Calu3 (cell line): ENCODE measurements around the gene DET1. TPM values are rescaled to one million over a fixed set of nuclear protein-coding genes. Genes with fewer than 3 reads are reported as not detected.

Experiments
- BruUV-seq: library from RNA; stranded (reverse); fragments of 400-500 nt; replicated peaks from 2 replicates; lab custom pipeline; 2021; lab: Mats Ljungman, UMichigan
- CTCF ChIA-PET: fragments of 300-600 bp; sonication (Branson Sonifier 250); formaldehyde crosslinking; loops from one replicate; lab custom pipeline; 2022; ENCODE audit warnings: antibody characterized with exemption; lab: Charles Lee
- DNase-seq: peaks from one replicate; pipeline ENCODE4 v3.0.0; 2022
- H3K27ac Mint-ChIP-seq: one replicate; pipeline ENCODE4 v1.8.0; 2022; ENCODE audit warnings: mixed read lengths; ENCODE audit not compliant: unreplicated experiment
- H3K27me3 Mint-ChIP-seq: one replicate; pipeline ENCODE4 v1.8.0; 2022; ENCODE audit warnings: mixed read lengths; ENCODE audit not compliant: unreplicated experiment
- H3K36me3 Mint-ChIP-seq: one replicate; pipeline ENCODE4 v1.8.0; 2022; ENCODE audit warnings: mild to moderate bottlenecking, moderate library complexity, mixed read lengths; ENCODE audit not compliant: insufficient read depth, unreplicated experiment
- H3K4me1 Mint-ChIP-seq: one replicate; pipeline ENCODE4 v1.8.0; 2022; ENCODE audit warnings: mild to moderate bottlenecking, low read depth, mixed read lengths; ENCODE audit not compliant: unreplicated experiment
- H3K4me3 Mint-ChIP-seq: one replicate; pipeline ENCODE4 v1.8.0; 2022; ENCODE audit warnings: mild to moderate bottlenecking, low read depth, moderate library complexity, mixed read lengths; ENCODE audit not compliant: unreplicated experiment
- H3K9me3 Mint-ChIP-seq: one replicate; pipeline ENCODE4 v1.8.0; 2022; ENCODE audit warnings: low read depth, mixed read lengths; ENCODE audit not compliant: unreplicated experiment
- CTCF ChIP-seq: fragments of 200-600 bp; IDR thresholded peaks from one replicate; pipeline ENCODE4 v1.8.0; 2022; ENCODE audit warnings: antibody characterized with exemption; ENCODE audit not compliant: unreplicated experiment
- intact Hi-C: fragments of 100-400 bp; cut with micrococcal nuclease; formaldehyde crosslinking; loops from one replicate; pipeline ENCODE4 v1.10.0; 2022; ENCODE audit not compliant: unreplicated experiment
- total RNA-seq: library from RNA; stranded (reverse); gene quantifications from 2 replicates; pipeline ENCODE4 v1.2.3, GENCODE V29; 2022

DET1 gene
- total RNA-seq, 1 experiment from 2014 or later: 4.2 TPM

- H3K27ac Mint-ChIP-seq: no peak overlapping the region
- no peaks in the 10 kb centered on the region for H3K27me3 Mint-ChIP-seq
- no peaks in the 10 kb centered on the region for H3K9me3 Mint-ChIP-seq
- no peak for TF ChIP-seq CTCF
- no peaks in the 10 kb centered on the region for H3K36me3 Mint-ChIP-seq
- CTCF ChIA-PET: interaction anchor here (0.5 kb wide), 1 partner anchor 207 kb away, joined by 4 read pairs; no protein-coding TSS in a partner anchor
- DNase-seq: no peak
- intact Hi-C loops: no loop called here
- BruUV-seq: no TSS peak
- H3K4me3 Mint-ChIP-seq: no peak overlapping the region
- no peaks in the 10 kb centered on the region for H3K4me1 Mint-ChIP-seq
These were observed 35.3 kb downstream of the DET1 start for GRCh38 chr15:88511161-88511560.

- Mint-ChIP-seq H3K4me3 (no peak overlapping the region), H3K27me3 (no peaks in the 10 kb centered on the region), H3K36me3 (no peaks in the 10 kb centered on the region), H3K4me1 (no peaks in the 10 kb centered on the region), H3K27ac (no peak overlapping the region), H3K9me3 (no peaks in the 10 kb centered on the region)
- CTCF ChIA-PET: no interaction called here
- no peak for DNase-seq
- TF ChIP-seq CTCF: no peak
- no TSS peak for BruUV-seq
- intact Hi-C loops: no loop called here
These were observed 36.5 kb downstream of the DET1 start for GRCh38 chr15:88509964-88510363.

GRCh38 chr15:88509321-88509720 lies 37.2 kb downstream of the DET1 start:
- Mint-ChIP-seq H3K9me3 (no peaks in the 10 kb centered on the region), H3K27ac (no peak overlapping the region), H3K36me3 (no peaks in the 10 kb centered on the region), H3K4me3 (no peak overlapping the region), H3K4me1 (no peaks in the 10 kb centered on the region), H3K27me3 (no peaks in the 10 kb centered on the region)
- no peak for DNase-seq
- TF ChIP-seq CTCF: no peak
- intact Hi-C loops: no loop called here
- CTCF ChIA-PET: interaction anchor here (0.6 kb wide), 1 partner anchor 85 kb away, joined by 9 read pairs; no protein-coding TSS in a partner anchor
- BruUV-seq: no TSS peak

GRCh38 chr15:88506628-88507027 lies 39.9 kb downstream of the DET1 start:
- no TSS peak for BruUV-seq
- TF ChIP-seq CTCF: no peak
- DNase-seq: no peak

More at GRCh38 chr15:88506628-88507027, 39.9 kb downstream of the DET1 start:
- Mint-ChIP-seq H3K9me3 (no peaks in the 10 kb centered on the region), H3K36me3 (no peaks in the 10 kb centered on the region), H3K27me3 (no peaks in the 10 kb centered on the region), H3K27ac (no peak overlapping the region), H3K4me1 (no peaks in the 10 kb centered on the region), H3K4me3 (no peak overlapping the region)
- intact Hi-C loops: no loop called here
- CTCF ChIA-PET: no interaction called here
